Activated CD4-positive, alpha-beta T cell treated with anti-CD3 and anti-CD28 coated beads for 36 hours (primary cell): Measurements from ENCODE around the gene TBC1D10A. TPM values are rescaled to one million over a fixed set of nuclear protein-coding genes. Genes with fewer than 3 reads are reported as not detected.

Experiments
- ATAC-seq: fragments of 200-7000 bp; cut with Tn5 transposase; one replicate; pipeline ENCODE4 v1.10.0; 2021; ENCODE audit warnings: mild to moderate bottlenecking, moderate library complexity
- CTCF ChIA-PET: fragments of 350-600 bp; sonication (Branson Sonifier 250); formaldehyde crosslinking; loops from one replicate; lab custom pipeline; 2021; ENCODE audit warnings: antibody characterized with exemption; lab: Charles Lee
- POLR2A ChIA-PET: fragments of 350-600 bp; sonication (Branson Sonifier 250); formaldehyde crosslinking; loops from one replicate; lab custom pipeline; 2021; ENCODE audit warnings: antibody characterized with exemption, inconsistent platforms; lab: Charles Lee
- DNase-seq: peaks from one replicate; pipeline ENCODE4 v3.0.0-alpha.2; 2020
- H3K27ac Mint-ChIP-seq: one replicate; pipeline ENCODE4 v1.8.0; 2021; ENCODE audit warnings: mixed read lengths
- H3K27me3 Mint-ChIP-seq: one replicate; pipeline ENCODE4 v1.8.0; 2021; ENCODE audit warnings: mixed read lengths
- H3K36me3 Mint-ChIP-seq: one replicate; pipeline ENCODE4 v1.8.0; 2021; ENCODE audit warnings: low read depth, mixed read lengths
- H3K4me1 Mint-ChIP-seq: one replicate; pipeline ENCODE4 v1.8.0; 2021; ENCODE audit warnings: mixed read lengths
- H3K4me3 Mint-ChIP-seq: one replicate; pipeline ENCODE4 v1.8.0; 2021; ENCODE audit warnings: mild to moderate bottlenecking, moderate library complexity, mixed read lengths
- H3K9me3 Mint-ChIP-seq: one replicate; pipeline ENCODE4 v1.8.0; 2021; ENCODE audit warnings: low read depth, mixed read lengths
- intact Hi-C, 2 experiments: fragments of 100-400 bp; cut with DNase I in 1 of 2; cut with micrococcal nuclease in 1 of 2; formaldehyde crosslinking; loops; one replicate each; pipeline versions ENCODE4 v1.14.2 to v1.15.1; 2022 to 2024; cut with DNase I, micrococcal nuclease
- total RNA-seq, 2 experiments: library from RNA; stranded (reverse); gene quantifications; one replicate each; pipeline ENCODE4 v1.2.3, GENCODE V29; 2021

Gene TBC1D10A
- total RNA-seq, 2 experiments from 2014 or later, result 20.1 to 21.6 TPM

DNA sequence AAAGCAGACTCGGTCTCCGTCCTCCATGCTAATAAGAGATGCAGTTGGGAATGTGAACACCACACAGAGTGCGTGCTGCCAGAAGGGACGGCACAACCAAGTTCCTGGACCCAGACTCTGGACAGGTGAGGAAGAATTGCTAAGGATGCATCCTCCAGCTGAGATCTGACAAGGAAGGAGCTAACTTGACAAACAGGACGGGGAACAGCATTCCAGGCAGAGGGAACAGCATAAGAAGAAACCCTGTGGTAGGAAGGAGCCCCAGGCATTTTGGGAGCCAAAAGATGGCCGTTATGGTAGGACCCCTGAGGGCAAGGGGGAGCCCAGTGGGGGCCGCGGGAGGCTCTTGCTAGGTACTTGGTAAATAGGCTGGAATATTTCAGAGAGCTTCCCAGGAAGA, 66.1 kb downstream of the TBC1D10A start:
- Mint-ChIP-seq H3K9me3 (no peaks in the 10 kb centered on the region), H3K4me3 (no peak overlapping the region), H3K27me3 (no peaks in the 10 kb centered on the region), H3K36me3 (peaks cover 20% of the 10 kb centered on the region), H3K4me1 (peaks cover 27% of the 10 kb centered on the region), H3K27ac (no peak overlapping the region)
- intact Hi-C loops, result loop anchor here in 1 of 2 experiments (10.0 kb wide), 3 partner anchors 376 to 656 kb away; partner anchors contain the start of genes MTMR3, NF2, UQCR10 and ZMAT5
- DNase-seq (no peak), ATAC-seq (no peak)
- POLR2A ChIA-PET, result no interaction called here
- CTCF ChIA-PET, result interaction anchor here (0.6 to 2.8 kb wide), 4 partner anchors 22 to 255 kb away, joined by 3 to 16 read pairs (median 8); partner anchors contain the start of gene CASTOR1

DNA sequence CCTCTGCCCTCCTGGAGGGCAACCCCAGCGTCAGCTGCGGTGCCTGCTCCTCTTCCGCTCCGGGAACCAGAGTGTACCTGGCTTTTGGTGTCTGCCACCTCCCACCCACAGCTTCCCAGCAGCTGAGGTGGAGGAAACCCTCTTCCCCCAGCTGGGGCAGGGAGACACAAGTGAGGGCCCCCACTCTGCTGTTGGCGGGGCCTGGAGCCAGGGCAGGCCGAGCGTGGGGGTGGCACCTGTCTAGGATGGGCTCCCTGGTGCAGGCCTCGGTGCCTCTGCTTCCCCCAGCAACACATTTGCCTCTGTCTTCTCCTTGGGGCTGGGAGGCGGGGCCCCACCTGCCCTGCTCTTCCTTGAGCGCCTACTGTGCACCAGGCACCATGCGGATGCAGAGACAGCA, 66.5 kb downstream of the TBC1D10A start:
- Mint-ChIP-seq H3K4me1 (peaks cover 27% of the 10 kb centered on the region), H3K36me3 (peaks cover 18% of the 10 kb centered on the region), H3K9me3 (no peaks in the 10 kb centered on the region), H3K4me3 (no peak overlapping the region), H3K27me3 (no peaks in the 10 kb centered on the region), H3K27ac (no peak overlapping the region)
- DNase-seq (no peak), ATAC-seq (no peak)
- ChIA-PET POLR2A (no interaction called here), CTCF (interaction anchor here (1.2 to 2.8 kb wide), 3 partner anchors 22 to 152 kb away, joined by 7 to 16 read pairs (median 7); no protein-coding TSS in a partner anchor)
- intact Hi-C loops, result loop anchor here in 1 of 2 experiments (10.0 kb wide), 3 partner anchors 375 to 655 kb away; partner anchors contain the start of genes MTMR3, NF2, UQCR10 and ZMAT5

DNA sequence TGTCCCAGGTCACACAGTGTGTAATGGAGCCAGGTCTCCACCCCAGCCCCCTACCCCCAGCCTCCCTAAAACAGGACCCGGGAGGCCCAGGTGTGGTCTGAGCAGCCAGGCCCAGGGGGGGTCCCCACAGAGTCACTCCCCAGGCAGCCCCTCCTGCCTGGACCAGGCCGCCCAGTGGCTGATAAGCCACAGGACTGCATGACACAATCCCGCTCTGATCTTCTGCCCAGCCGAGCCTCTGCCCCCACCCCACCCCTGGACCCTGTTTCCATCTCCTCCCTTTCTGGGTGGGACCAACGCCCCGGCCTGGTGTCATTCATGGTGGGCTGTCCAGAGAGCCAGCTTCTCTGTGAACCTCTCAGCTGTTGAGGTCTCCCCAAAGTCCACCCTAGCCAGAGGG, 72.4 kb downstream of the TBC1D10A start:
- H3K36me3 Mint-ChIP-seq, result no peaks in the 10 kb centered on the region
- peaks cover 20% of the 10 kb centered on the region for H3K4me1 Mint-ChIP-seq

DNA sequence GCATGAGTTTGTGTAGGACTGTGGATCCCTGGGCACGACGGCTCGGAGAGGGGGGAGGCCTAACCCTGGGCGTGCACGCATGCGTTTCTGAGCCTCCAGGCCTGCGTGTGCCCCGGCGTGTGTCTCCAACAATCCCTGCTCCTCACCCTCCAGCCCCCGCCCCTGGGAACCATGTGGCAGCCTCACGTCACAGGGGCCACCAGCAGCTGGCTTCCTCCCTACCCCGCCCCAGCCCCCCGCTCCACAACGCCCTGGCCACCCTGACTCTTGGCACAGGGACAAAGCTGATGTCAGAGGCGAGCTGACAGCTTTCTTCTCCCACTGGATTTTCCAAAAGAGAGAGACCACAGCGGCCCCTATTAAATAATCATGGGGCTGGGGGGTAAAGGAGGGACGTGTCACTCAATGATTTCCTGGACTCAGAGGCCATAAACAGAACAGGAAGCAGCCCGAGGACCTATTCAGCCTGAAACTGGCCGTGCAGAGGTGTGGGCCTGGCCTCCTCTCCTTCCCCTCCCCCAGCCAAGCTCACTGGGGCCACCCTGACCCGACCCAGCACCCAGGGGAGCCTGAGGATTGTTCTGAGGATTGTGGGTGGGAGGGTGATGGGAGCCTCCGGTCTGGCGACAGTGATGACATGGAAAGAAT, 73.4 kb downstream of the TBC1D10A start:
- no peak for ATAC-seq
- H3K4me1 Mint-ChIP-seq, result peaks cover 25% of the 10 kb centered on the region
- POLR2A ChIA-PET, result no interaction called here

More for the DNA sequence above, 72.4 kb downstream of the TBC1D10A start:
- H3K27ac Mint-ChIP-seq, result no peak overlapping the region
- no peak for DNase-seq
- CTCF ChIA-PET, result interaction anchor here (0.7 to 5.7 kb wide), 7 partner anchors 9 to 438 kb away, joined by 3 to 55 read pairs (median 3); no protein-coding TSS in a partner anchor
- H3K27me3 Mint-ChIP-seq, result no peaks in the 10 kb centered on the region
- no peaks in the 10 kb centered on the region for H3K9me3 Mint-ChIP-seq
- no peak for ATAC-seq
- intact Hi-C loops, result no loop called here
- no peak overlapping the region for H3K4me3 Mint-ChIP-seq
- POLR2A ChIA-PET, result interaction anchor here (0.6 kb wide), 1 partner anchor 100 kb away, joined by 4 read pairs; no protein-coding TSS in a partner anchor

DNA sequence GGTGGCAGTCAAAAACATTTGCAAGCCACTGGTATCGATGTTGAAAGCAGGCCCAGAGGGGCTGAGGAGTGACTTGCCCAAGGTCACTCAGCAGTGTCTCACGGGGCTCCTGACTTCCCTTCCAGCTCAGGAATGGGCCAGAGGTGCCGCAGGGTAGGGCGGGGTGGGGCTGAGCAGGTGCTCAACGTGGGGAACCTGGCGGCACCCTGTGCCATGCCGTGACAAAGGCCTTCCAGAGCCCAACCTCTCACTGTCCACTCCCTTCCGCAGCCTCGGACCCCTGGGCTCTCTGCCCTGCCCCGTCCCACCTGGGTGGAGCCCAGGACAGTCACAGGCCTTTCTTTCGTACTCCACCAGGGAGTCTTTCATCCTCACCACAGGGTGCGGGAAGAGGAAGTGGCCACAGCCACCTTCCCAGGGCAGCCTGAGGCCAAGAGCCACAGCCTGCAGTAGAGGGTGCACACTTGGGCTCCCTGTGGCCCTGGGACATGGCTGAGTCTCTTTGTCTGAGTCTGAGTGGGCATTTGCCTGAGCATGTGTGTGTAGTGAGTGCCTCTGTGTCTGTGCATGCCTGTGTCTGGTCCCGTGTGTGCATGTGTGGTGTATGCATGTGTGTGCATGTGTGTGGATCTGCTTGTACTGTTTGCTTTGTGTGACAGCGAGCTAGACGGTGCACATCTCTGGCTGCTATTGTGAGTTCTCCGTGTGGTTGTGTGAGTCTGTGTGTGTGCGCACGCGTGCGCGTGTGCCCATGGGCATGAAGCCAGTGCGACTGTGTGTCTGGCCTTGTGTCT, 74.1 kb downstream of the TBC1D10A start:
- H3K27ac Mint-ChIP-seq, result peak overlapping the region; percentile 5
- ATAC-seq, result no peak
- ChIA-PET POLR2A (no interaction called here), CTCF (interaction anchor here (1.4 to 5.7 kb wide), 2 partner anchors 35 to 145 kb away, joined by 6 to 55 read pairs; no protein-coding TSS in a partner anchor)
- no peaks in the 10 kb centered on the region for H3K36me3 Mint-ChIP-seq
- peaks cover 28% of the 10 kb centered on the region for H3K4me1 Mint-ChIP-seq
- intact Hi-C loops, result no loop called here
- H3K4me3 Mint-ChIP-seq, result no peak overlapping the region
- no peaks in the 10 kb centered on the region for H3K9me3 Mint-ChIP-seq
- H3K27me3 Mint-ChIP-seq, result no peaks in the 10 kb centered on the region
- DNase-seq, result no peak

More for the DNA sequence above, 73.4 kb downstream of the TBC1D10A start:
- no peak for DNase-seq
- CTCF ChIA-PET, result interaction anchor here (1.4 to 5.7 kb wide), 2 partner anchors 34 to 146 kb away, joined by 6 to 55 read pairs; no protein-coding TSS in a partner anchor
- Mint-ChIP-seq H3K36me3 (no peaks in the 10 kb centered on the region), H3K4me3 (no peak overlapping the region), H3K27ac (no peak overlapping the region), H3K9me3 (no peaks in the 10 kb centered on the region), H3K27me3 (no peaks in the 10 kb centered on the region)
- intact Hi-C loops, result no loop called here

DNA sequence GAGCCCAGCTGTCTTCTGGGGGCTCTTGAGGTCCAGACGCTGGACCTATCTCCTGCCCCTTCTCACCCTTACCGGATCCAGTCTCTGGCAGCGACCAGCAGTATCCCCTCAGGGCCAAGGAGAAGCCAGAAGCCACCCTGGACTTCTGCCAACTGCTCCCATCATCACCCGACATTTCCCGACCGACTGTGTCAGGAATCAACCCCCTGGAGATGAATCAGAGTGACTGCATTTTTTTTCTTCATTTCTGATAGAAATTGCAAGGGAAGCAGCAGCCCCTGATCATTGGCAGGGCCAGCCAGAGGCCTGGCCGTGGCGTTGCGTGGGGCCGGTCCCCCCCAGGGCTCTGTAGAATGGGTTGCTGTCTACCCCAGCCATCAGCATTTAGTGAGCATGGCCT, 75.0 kb downstream of the TBC1D10A start:
- Mint-ChIP-seq H3K4me3 (no peak overlapping the region), H3K27me3 (no peaks in the 10 kb centered on the region), H3K9me3 (no peaks in the 10 kb centered on the region), H3K4me1 (peaks cover 37% of the 10 kb centered on the region), H3K27ac (no peak overlapping the region), H3K36me3 (no peaks in the 10 kb centered on the region)
- intact Hi-C loops, result no loop called here
- ATAC-seq (no peak), DNase-seq (no peak)
- ChIA-PET CTCF (interaction anchor here (0.8 to 5.7 kb wide), 3 partner anchors 13 to 144 kb away, joined by 3 to 55 read pairs (median 3); no protein-coding TSS in a partner anchor), POLR2A (no interaction called here)

DNA sequence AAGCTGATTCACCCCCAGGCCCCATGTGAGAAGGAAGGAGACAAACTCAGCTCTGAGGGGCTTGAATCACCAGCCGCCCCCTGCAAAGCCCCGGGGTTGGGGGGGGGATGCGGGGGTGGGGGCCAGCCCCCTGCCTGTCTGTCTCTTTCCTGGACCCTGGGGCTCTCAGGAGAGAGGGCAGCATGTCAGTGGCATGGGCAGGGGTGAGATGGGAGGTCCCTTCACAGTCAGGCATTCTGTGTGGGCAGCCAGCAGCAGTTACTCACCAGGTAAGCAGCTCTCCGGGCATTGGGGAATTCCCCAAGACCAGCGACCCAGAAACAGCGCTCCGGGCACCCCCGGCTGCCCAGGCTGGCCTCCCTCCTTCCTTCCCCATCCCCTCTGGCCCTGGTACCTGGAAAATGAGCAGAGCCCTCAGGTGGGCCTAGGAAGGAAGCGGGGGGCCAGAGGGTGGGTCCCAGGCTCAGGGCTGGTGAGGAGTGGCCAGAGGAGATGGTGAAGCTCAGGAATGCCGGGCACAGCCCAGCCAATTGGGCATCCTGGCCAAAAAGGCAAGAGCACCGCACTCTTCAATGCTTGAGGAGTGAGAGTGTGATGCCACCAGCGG, 76.0 kb downstream of the TBC1D10A start:
- peaks cover 39% of the 10 kb centered on the region for H3K4me1 Mint-ChIP-seq
- H3K27me3 Mint-ChIP-seq, result no peaks in the 10 kb centered on the region
- no peak overlapping the region for H3K27ac Mint-ChIP-seq
- intact Hi-C loops, result no loop called here
- H3K9me3 Mint-ChIP-seq, result no peaks in the 10 kb centered on the region
- H3K36me3 Mint-ChIP-seq, result peaks cover 3% of the 10 kb centered on the region
- DNase-seq, result peak; percentile 72
- ChIA-PET CTCF (interaction anchor here (0.7 to 5.7 kb wide), 4 partner anchors 14 to 944 kb away, joined by 3 to 55 read pairs (median 3); partner anchors contain the start of gene GAS2L1), POLR2A (no interaction called here)
- no peak overlapping the region for H3K4me3 Mint-ChIP-seq
- peak; percentile 59 for ATAC-seq

DNA sequence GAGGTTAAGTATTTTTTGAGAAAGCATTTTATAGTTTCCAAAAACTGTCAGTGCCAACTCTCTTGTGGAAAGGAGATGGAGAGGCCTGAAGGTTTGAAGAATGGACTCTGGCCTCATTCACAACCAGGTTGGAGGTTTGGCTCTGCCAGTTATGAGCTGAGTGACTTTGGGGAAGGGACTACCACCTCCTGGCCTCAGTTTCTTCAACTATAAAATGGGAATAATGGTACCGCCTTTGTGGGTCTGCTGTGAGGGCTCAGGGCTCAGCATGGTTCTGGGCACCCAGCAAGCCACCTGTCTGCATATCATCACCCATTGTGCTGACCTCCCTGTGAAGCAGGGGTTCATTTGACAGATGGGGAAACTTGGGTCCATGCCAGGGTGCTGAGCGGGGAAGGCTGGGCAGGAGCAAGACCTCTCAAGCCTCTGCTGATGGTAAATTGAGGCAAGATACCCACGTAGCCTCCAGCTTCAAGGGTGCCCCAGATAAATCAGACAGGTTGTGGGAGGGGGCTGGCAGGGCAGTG, 76.6 kb downstream of the TBC1D10A start:
- Mint-ChIP-seq H3K36me3 (peaks cover 8% of the 10 kb centered on the region), H3K9me3 (no peaks in the 10 kb centered on the region), H3K27me3 (no peaks in the 10 kb centered on the region), H3K27ac (no peak overlapping the region), H3K4me3 (no peak overlapping the region), H3K4me1 (peaks cover 43% of the 10 kb centered on the region)
- ATAC-seq (no peak), DNase-seq (no peak)
- intact Hi-C loops, result no loop called here
- ChIA-PET CTCF (interaction anchor here (0.5 kb wide), 1 partner anchor 378 kb away, joined by 5 read pairs; no protein-coding TSS in a partner anchor), POLR2A (no interaction called here)

DNA sequence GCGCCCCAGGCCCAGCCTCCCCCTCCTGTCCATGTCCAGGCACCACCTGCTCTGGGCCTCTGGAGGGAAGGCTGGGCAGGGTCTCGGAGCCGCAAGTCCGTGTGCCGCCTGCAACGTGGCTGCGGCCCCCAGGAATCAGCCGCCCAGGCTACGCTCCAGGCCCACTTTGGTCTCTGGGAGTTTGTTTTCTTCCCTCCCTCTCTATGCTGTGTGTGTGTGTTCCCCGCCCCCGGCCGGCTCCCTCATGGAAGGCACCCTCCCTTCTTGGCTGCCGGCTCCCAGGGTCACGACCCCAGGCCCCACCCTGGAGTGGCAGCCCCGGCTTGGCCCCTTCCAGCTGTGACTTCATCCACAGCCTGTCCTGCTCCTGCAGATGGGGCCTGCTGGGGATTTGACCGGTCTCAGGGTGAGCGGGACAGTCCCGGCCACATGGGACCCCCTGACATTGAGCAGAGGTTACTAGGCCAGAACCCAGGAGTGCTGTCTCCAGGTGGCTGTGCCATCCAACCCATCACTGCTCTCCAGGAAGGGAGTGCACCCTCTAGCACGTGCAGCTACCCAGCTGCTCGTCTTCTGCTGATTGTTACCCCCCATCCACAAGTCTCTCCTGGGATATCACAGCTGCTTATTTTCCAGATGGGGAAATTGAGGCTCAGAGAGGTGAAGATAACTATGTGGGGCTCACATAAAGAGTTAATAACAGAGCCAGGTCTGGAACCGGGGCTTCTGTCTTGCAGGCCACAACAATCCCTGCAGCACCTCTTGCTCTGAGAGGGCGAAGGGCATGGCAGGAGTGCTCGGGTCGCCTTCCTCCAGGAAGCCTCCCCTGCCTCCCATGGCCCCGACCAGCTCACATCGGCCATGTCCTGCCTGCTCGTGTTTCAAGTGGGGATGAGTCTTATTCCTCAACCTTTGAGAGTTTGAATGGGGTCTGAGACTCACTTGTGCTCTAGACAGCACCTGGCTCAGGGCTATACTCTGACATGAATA, 77.4 kb downstream of the TBC1D10A start:
- intact Hi-C loops, result no loop called here
- ChIA-PET POLR2A (interaction anchor here (0.7 kb wide), 1 partner anchor 964 kb away, joined by 3 read pairs; no protein-coding TSS in a partner anchor), CTCF (interaction anchor here (0.5 kb wide), 2 partner anchors 15 to 379 kb away, joined by 3 to 5 read pairs; no protein-coding TSS in a partner anchor)
- Mint-ChIP-seq H3K27ac (peak overlapping the region; percentile 22), H3K9me3 (no peaks in the 10 kb centered on the region), H3K4me3 (no peak overlapping the region), H3K4me1 (peaks cover 50% of the 10 kb centered on the region), H3K36me3 (peaks cover 16% of the 10 kb centered on the region), H3K27me3 (no peaks in the 10 kb centered on the region)
- ATAC-seq (no peak), DNase-seq (no peak)

DNA sequence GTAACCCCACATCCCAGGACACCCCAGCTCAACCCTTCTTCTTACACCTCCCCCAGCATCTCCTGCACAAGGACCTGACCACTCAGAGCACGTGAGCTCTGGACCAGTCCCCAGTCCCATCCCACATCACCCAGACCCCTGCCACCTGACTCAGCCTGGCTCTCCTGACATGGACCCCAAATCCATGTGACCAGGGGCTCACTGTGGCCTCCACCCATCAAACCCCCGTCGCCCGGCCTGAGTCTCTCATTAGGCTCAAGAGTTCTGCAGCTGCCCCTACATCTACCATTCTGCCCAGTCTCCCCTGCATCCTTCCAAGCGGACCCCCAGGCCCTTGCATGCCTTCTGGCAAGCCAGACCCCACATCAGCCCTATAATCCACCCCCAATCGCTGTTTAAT, 78.3 kb downstream of the TBC1D10A start:
- CTCF ChIA-PET, result interaction anchor here (0.7 to 1.3 kb wide), 2 partner anchors 40 to 141 kb away, joined by 3 to 6 read pairs; no protein-coding TSS in a partner anchor
- Mint-ChIP-seq H3K9me3 (no peaks in the 10 kb centered on the region), H3K27ac (peak overlapping the region; percentile 41), H3K4me1 (peaks cover 58% of the 10 kb centered on the region), H3K36me3 (peaks cover 24% of the 10 kb centered on the region), H3K4me3 (peak overlapping the region; percentile 6), H3K27me3 (no peaks in the 10 kb centered on the region)
- intact Hi-C loops, result no loop called here
- POLR2A ChIA-PET, result no interaction called here
- ATAC-seq (no peak), DNase-seq (no peak)
